ENCODE measurements around the gene PTP4A2. TPM values are rescaled to one million over a fixed set of nuclear protein-coding genes. Genes with fewer than 3 reads are reported as not detected.
A peak's percentile ranks its signal among the peaks of the same experiment; 100 is the strongest.

Gene PTP4A2
- total and polyA plus RNA-seq, 2 of the 13 experiments (the other 11 are each of a cell fraction or from before 2014, with no cell fraction given): 173 to 225 TPM

GRCh38 chr1:31954607-31955283 lies 16.6 kb upstream of the PTP4A2 start (continued):
- TF ChIP-seq, protein P1, sequence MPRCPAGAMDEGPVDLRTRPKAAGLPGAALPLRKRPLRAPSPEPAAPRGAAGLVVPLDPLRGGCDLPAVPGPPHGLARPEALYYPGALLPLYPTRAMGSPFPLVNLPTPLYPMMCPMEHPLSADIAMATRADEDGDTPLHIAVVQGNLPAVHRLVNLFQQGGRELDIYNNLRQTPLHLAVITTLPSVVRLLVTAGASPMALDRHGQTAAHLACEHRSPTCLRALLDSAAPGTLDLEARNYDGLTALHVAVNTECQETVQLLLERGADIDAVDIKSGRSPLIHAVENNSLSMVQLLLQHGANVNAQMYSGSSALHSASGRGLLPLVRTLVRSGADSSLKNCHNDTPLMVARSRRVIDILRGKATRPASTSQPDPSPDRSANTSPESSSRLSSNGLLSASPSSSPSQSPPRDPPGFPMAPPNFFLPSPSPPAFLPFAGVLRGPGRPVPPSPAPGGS (CRISPR knock-in tag; IDR thresholded peaks at IDR 0.05): no peak
- TF ChIP-seq FOSL1 (CRISPR knock-in tag; IDR thresholded peaks at IDR 0.05; ENCODE audit: borderline replicate concordance): no peak
- TF ChIP-seq, protein P2, sequence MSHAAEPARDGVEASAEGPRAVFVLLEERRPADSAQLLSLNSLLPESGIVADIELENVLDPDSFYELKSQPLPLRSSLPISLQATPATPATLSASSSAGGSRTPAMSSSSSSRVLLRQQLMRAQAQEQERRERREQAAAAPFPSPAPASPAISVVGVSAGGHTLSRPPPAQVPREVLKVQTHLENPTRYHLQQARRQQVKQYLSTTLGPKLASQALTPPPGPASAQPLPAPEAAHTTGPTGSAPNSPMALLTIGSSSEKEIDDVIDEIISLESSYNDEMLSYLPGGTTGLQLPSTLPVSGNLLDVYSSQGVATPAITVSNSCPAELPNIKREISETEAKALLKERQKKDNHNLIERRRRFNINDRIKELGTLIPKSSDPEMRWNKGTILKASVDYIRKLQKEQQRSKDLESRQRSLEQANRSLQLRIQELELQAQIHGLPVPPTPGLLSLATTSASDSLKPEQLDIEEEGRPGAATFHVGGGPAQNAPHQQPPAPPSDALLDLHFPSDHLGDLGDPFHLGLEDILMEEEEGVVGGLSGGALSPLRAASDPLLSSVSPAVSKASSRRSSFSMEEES (CRISPR knock-in tag; IDR thresholded peaks at IDR 0.05): peak; percentile 55; the same call in 1 of the 2 replicates
- no peak for TF ChIP-seq ZNF362 (CRISPR knock-in tag; IDR thresholded peaks at IDR 0.05; ENCODE audit: borderline replicate concordance)
- no peak for TF ChIP-seq PHB2 (IDR thresholded peaks at IDR 0.05; ENCODE audit: partially characterized antibody)
- no peak for TF ChIP-seq KIAA2018 (CRISPR knock-in tag; IDR thresholded peaks at IDR 0.05; ENCODE audit: borderline replicate concordance)
- TF ChIP-seq, protein P3, sequence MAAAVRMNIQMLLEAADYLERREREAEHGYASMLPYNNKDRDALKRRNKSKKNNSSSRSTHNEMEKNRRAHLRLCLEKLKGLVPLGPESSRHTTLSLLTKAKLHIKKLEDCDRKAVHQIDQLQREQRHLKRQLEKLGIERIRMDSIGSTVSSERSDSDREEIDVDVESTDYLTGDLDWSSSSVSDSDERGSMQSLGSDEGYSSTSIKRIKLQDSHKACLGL (CRISPR knock-in tag; IDR thresholded peaks at IDR 0.05): no peak
- 0 out of 2 replicates have a peak, but pooled peaks have one; percentile 20 for TF ChIP-seq ZBTB43 (CRISPR knock-in tag; conservative IDR thresholded peaks at IDR 0.05)

Data from HepG2 (cell line).